Tibial nerve (tissue), 4 donors: ENCODE results near the gene SNAPC4.

ENCODE experiments used
- EP300 ChIP-seq, 2 donors: sonication (generic); formaldehyde crosslinking; IDR thresholded peaks; one replicate each; pipeline ENCODE4 v1.6.1; 2017; ENCODE audit warnings: antibody characterized with exemption in 2 of 2, mild to moderate bottlenecking in 1 of 2
- TF ChIP-seq, protein P1 (sequence below), 5 experiments: fragments of 200-600 bp in 3 of 5; fragments of 450-650 bp in 2 of 5; sonication (generic) in 3 of 5; IDR thresholded peaks; one replicate each; pipeline ENCODE4 v1.5.1; 2016 to 2019; ENCODE audit warnings: antibody characterized with exemption in 5 of 5, mild to moderate bottlenecking in 3 of 5, moderate library complexity in 2 of 5

DNA sequence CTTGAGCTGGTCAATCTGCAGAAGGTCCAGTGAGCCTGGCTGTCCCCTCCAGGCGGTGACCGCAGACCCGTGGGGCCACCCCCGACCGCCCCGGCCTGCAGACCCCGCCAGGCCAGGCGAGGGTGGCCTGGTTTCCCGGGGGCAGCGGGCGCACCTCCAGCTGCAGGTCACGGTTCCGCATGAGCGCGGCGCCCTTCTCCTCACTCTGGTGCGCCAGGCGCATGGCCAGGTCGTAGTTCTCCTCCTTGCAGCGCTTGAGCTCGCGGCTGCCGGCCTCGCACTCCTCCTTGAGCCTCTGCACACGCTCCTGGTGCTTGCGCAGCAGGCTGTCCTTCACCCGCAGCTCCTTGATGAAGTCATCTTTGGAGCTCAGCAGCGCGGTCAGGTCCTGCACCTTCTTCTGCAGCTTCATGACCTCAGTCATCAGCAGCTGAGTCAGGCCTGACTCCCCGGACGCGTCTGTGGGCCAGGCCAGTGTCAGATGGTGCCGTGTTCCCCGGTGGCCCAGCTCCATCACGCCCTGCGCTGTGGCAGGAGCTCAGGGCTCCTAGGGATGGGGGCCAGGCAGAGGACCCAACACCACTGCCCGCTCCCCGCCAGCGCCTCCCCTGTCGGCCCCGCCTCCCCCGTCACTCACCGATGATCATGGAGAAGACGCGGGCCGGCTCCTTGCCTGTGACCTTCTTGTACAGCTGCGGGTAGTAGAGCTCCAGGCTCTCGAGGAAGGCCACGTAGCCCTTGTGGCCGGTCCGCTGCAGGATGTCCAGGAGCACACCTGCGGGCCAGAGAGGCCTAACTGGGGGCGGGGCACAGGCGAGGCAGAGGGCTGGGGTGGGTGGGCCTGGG lies 29.1 kb downstream of the SNAPC4 start:
- TF ChIP-seq, protein P1, sequence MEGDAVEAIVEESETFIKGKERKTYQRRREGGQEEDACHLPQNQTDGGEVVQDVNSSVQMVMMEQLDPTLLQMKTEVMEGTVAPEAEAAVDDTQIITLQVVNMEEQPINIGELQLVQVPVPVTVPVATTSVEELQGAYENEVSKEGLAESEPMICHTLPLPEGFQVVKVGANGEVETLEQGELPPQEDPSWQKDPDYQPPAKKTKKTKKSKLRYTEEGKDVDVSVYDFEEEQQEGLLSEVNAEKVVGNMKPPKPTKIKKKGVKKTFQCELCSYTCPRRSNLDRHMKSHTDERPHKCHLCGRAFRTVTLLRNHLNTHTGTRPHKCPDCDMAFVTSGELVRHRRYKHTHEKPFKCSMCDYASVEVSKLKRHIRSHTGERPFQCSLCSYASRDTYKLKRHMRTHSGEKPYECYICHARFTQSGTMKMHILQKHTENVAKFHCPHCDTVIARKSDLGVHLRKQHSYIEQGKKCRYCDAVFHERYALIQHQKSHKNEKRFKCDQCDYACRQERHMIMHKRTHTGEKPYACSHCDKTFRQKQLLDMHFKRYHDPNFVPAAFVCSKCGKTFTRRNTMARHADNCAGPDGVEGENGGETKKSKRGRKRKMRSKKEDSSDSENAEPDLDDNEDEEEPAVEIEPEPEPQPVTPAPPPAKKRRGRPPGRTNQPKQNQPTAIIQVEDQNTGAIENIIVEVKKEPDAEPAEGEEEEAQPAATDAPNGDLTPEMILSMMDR (IDR thresholded peaks at IDR 0.05): no peak
- TF ChIP-seq EP300 (IDR thresholded peaks at IDR 0.05): no peak
